DMS 273 (cell line): ENCODE results near the gene CLDND2.

Experiments
- DNase-seq: peaks from one replicate; lab custom pipeline; 2025; ENCODE audit not compliant: unreplicated experiment; lab: John Stamatoyannopoulos, UW

Gene CLDND2

DNA sequence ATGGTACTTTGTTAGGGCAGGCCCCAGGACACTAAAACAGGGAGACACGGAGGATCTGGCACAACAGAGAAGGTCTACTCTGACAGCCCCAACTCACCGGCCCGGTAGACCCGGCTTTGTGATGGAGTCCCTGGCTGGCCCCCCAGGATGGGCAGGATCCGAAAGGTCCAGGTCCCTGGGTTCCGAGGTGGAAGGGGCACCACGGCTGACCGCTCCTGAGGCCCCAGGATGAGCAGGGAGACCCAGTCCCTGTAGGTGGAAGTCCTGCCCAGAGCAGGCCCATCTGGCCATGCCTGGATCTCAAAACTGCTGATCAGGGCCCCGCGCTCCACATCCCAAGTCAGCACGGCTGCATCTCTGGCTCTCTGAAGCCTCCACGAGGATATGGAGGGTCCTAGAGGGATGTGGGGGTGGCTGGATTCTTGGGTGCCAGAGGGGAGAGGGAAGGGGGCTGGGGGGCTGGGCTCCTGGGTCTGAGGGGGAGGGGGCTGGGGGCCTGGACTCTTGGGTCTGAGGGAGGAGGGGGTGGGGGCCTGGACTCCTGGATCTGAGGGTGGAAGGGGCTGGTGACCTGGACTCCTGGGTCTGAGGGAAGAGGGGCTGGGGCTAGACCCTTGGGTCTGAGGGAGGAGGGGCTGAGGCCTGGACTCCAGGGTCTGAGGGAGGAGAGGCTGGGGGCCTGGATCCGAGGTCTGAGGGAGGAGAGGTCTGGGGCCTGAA is 31.5 kb downstream of the CLDND2 start:
- DNase-seq: no peak

DNA sequence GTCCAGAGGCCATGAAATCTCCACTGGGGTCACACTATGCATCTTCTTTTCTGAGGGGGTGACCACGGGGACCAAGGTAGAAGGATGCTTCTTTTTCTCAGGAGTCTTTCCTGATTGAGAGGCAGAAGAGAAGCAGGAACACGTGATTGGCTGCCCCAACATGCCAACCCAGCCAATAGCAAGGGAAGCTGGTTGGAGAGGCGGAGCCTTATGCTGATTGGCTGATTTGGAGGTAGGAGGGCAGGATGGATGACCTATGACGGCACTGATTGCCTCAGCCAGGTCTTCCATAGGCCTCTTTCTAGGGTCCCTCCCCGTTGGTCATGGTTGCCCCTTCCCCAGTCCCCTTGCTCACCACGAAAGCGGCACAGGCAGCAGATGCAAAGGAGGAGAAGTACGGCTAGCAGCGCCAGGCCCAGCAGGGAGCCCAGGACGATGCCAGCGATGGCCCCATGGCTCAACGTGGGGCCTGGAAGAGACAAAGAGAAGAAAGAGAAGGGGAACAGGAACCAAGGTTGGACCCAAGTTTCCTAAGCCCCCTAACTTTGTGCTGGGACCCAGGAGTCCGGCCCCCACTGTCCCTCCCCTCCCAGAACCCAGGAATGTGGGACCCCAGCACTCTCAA is 34.9 kb downstream of the CLDND2 start:
- DNase-seq: peak; percentile 29

DNA sequence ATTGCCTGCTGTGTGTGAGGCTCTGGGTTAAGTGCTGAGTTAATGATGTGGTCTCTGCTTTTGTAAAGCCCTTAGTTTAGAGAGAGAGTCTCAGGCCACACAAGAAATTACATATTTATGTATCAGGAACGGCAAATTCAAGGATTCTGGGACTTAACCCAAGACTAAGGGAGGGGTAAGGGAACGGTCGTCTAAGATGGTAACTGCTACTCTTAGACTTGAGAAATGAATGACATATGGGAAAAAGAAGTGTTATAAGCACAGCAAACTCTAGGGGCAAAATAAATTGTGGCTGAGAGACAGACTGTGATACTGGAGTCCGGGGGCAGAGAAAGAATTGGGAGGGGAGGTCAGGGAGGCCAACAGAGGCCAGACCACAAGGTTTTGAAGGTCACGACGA is 37.1 kb downstream of the CLDND2 start:
- no peak for DNase-seq

DNA sequence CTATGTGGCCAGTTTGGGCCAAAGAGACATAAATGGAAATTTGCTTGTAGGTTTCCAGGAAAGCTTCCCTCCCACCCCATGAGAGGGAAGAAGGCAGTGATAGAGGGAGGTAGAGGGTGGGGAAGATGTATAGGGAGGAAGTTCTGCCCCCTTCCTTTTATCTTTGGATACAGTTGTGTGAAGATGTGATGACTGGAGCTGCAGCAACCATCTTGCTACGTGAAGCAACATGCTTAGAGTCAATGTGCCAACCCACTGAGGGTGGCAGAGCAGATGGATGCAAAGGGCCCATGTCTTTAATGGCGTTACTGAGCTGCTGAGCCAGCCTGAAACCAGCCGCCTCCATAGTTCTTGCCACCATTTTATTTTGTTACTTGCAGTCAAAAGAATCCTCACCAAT is 37.6 kb downstream of the CLDND2 start:
- no peak for DNase-seq

DNA sequence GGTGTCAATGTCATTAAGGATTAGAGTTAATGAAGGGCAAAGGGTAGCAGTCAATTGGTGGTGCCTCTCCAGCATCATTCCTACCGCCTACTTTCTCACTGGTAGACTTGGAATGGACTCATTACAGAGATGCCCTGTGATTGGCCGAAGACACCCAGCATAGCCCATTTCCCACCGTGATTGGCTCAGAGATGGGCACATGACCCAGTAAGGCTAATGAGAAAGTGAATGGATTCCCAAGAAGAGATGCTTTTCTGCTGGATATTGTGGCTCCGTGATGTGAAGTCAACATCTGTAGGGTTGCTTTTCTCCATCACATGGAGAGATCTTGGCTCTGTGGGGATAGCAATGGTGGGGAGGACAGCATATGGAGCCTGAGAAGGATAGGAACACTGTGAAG is 38.4 kb downstream of the CLDND2 start:
- DNase-seq: no peak

DNA sequence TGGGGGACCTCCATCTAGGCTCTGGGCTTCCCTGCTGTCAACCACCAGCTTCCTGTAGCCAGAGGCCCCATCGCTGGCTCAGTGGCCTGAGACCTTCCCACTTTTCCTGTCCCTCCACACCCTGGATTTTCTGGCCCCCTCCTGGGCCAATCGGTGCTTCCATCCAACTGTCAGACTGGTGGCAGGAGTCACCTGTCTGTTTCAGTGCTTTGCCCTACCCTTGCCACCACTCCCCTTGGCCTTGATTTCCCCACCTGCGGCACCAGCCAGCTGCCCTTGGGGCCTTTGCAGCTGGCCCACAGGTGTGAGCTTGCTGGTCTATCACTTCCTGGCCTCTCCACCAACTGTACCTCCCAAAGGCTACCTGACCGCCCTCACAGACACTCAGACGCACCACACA is 39.4 kb downstream of the CLDND2 start:
- DNase-seq: no peak

DNA sequence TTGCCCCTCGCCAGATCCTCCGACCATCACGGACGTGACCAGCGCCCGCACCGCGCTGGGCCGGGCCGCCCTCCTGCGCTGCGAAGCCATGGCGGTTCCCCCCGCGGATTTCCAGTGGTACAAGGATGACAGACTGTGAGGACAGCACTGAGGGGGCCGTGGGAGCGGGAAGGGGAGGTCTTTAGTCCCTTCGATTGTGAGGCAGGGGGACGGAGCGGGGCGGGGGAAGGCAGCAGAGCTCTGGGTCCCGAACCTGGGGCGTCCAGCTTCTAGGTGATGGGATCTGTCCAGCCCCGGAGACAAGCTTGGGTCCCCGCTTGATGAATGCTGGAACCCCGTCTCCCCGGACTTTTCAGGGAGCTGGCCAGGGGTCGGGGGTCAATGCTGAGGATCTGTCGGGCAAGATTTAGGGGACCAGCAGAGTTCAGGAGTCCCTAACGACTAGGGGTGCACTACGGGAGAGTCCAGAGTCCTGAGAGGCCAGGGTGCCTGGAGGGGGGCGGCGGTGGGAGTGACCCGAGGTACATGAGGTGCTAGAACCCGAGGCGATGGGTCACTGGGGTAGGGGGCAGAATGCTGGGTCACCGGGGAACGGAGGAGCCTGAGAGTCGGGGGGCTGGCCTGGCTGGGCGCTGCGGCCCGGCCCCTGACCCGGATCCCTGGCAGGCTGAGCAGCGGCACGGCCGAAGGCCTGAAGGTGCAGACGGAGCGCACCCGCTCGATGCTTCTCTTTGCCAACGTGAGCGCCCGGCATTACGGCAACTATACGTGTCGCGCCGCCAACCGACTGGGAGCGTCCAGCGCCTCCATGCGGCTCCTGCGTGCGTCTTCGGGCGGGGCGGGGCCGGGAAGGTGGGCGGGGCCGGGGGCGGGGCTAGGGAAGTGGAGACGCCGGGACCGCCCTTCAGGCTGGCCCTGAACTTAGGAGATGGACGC is 41.5 kb downstream of the CLDND2 start:
- peak; percentile 55 for DNase-seq

DNA sequence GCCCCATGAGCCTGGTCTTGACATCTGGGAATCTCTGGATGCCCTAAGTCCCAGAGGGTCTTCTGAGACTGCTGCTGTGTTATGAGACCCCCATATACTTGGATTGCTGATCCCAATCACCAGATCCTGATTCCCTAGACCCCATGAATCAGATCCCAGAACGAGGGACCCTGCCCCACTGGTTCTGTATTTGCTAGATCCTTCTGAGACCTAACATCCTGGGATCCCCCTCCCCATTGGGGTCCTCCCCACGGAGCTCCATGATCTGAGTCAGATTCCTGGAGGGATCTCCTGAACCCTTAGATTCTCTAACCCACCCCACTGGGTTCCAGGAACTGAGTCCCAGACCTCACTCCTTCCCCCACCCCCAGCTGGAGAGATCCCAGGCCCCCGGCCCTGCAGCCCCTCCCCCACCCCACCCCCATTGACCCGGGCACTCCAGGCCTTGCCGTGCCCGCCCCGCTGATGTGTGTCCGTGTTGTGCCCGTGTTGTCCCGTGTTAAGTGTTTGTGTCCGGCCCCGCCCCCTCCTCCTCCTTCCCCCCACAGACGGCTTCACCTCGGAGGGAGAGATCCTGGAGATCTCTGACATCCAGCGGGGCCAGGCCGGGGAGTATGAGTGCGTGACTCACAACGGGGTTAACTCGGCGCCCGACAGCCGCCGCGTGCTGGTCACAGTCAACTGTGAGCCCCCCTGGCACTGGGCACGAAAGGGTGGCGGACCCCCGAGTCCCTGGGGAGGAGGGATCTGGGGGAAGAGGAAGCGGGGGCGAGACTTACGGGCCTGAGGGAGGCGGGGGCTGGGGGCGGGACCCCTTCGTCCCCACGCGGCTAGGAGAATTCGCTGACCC is 42.4 kb downstream of the CLDND2 start:
- DNase-seq: no peak

DNA sequence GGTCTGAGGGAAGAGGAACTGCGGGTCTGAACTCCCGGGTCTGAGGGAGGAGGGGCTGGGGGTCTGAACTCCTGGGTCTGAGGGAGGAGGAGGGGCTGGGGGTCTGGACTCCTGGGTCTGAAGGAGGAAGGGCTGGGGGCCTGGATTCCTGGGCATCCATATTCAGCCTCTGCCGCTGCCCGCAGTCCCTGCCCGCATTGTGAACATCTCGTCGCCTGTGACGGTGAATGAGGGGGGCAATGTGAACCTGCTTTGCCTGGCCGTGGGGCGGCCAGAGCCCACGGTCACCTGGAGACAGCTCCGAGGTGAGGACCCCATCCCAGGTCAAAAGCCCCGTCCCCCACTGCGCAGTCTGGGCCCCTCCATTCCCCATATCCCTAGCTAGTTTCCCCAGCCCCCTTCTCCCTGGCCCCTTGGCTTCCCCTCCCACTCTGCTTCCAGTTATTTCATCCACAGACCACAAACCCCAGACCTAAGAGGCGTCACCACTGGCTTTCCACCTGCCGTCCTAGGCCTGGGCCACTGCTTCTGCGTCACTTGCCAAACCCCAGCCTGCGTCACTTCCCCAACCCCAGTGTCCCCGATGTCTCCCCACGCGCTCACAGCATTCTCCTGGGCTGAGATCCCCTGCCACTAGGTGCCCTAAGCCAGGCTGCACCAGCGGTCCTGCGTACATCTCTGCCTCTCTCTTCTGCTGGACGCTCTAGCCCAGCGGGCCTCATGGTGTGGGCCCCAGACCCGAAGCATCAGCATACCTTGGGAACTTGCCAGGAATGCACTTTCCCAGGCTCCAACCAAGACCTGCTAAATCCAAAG is 43.4 kb downstream of the CLDND2 start:
- no peak for DNase-seq

DNA sequence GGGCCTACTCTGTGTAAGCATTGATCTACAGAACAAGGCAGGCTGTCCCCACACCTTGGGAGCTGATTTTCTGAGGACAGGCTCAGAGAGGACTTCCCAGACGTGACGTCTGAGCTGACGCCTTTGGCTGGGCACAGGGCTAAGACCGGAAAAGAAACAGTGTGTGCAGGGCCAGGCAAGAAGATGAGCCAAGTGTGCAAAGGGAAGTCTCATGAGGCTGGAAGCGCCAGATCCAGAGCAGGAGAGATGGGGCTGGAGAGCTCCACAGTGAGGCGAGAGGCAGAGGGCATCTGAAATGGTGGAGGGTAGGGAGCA is 44.7 kb downstream of the CLDND2 start:
- no peak for DNase-seq

DNA sequence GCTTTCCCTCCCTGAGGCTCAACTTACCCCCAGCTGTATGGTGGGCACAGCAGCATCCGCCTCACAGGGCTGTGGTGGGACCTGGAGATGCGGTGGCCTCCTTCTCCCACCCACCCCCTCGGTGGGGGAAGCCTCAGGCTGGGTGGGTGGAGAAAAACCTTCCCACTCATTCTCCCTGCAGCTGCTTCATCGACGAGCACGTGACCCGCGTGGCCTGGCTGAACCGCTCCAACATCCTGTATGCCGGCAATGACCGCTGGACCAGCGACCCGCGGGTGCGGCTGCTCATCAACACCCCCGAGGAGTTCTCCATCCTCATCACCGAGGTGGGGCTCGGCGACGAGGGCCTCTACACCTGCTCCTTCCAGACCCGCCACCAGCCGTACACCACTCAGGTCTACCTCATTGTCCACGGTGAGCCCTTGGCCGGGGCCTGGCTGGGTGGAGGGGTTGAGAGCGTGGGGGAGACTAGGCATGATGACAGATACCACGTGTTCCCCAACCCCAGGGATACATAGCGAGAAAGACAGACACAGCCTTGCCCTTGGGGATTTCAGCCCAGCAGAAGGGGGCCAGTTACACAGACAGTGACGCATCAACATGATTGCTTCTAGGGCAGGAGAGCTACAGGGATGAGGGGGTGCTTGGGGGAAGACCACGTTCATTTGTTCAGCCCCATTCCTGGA is 45.2 kb downstream of the CLDND2 start:
- no peak for DNase-seq

DNA sequence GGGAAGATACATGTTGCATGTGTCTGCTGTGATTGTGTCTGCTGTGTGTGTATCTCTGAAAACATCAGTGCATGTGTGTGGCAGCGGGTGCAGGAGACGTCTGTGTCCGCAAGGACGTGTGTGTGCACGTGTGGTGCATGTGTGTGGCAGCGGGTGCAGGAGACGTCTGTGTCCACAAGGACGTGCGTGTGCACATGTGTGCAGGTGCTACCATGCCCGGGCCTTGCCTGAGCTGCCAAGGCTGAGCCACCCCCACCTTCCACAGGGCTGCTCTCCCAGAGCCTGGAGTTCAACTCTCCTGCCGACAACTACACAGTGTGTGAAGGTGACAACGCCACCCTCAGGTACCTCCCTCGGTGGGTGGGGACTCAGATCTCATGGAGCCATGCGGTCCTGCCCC is 47.0 kb downstream of the CLDND2 start:
- DNase-seq: no peak

DNA sequence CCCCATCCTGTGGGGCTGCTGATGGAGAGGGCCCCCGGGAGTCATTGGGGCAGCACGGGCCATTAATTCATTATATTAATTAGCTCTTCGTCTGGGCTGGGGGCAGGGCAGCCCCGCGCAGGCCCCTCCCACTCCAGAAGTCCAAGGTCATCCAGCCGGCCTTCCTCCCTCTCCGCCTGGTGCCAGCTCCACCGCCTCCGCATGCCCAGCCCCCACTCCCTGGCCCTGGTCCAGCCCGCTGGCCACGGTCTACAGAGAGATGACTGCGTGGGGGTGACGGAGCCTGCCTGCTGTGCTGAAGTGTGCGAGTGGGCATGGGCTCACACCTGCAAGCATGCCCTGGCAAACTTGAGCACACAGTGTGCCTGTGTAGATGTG is 48.5 kb downstream of the CLDND2 start:
- no peak for DNase-seq

DNA sequence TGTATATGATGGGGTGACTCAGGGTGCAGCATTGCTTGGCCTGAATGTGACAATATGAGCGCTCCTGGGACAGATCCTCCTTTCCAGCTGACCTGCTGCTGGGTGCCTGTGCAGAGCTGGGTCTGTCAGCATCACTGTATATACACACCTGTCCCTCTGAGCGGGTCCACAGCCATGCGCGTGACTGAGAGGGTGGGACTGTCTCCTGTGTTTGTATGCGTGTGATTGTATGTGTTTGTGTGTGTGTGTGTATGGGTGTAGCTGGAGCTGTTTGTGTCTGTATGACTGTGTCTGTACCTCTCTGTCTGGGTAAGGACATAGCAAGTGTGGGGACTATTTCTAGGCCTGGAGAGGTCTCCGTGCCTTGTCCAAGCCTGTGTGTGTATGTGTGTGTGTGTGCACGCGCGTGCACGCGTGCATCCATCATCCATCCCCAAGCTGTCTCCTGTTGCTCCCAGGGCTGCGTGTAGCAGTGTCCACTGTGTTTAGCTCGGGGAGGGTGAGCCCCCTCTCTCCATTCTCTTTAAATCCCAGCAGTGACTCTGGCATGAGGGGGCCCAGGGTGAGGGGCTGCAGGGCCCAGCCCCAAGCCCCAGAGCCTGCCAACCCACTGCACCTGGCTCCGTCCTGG is 49.0 kb downstream of the CLDND2 start:
- DNase-seq: no peak

DNA sequence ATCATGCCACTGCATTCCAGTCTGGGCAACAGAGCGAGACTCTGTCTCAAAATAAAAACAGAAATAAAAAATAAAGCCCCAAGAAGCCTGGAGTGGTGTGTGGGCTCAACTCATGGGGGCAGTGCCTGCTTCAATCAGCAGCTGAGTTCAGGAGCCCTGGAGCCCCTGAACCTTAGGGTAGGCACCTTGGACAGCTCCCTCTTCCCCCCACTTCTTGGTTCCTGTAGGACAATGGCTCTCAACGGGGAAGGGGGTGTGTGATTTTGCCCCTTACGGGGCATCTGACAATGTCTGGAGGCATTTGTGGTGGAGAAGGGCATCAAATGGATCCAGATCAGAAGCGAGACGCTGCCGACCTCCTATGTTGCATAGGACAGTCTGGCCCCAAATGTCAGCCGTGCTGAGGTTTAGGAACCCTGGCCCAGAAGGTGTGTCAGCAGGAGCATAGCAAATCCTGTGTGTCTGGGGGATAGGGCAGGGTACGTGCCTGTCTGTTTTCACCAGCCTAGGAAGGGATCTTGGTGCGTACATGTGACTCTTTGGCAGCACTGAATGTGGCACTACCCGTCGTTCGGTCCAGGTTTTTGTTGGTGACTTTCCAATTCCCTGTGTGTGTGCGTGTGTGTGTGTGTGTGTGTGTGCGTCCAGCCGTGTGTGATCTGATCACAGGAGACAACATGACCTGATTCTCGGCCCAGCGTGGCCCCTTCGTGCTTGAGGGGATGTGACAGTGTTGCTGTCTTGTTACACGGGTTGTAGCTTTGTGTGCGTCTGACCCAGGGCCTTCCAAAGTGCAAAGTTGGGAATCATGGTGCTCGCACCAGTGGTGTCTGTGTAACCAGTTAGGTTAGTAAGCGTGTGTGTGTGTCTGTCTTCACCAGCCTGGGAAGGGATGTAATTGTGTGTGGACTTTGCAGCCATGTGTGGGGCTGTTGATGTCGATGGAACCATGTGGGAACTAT is 49.8 kb downstream of the CLDND2 start:
- DNase-seq: no peak

DNA sequence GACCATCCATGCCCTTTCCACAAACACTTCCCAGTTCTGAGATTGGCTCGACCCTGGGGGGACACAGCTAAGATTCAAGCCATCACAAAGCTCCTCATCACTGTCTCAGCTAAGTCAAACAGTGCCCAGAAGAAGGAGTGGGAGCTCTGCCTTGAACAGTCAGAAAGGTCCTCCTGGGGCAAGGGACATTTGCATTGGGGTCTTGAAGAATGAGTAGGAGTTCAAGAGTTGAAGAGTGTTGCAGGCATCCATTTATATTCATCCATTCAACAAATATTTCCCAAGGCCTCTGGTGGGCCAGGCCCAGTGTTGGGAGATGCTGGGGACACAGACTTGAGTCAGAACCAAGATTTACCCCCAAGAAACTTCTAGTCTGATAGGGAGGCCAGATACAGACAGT is 50.8 kb downstream of the CLDND2 start:
- DNase-seq: no peak

DNA sequence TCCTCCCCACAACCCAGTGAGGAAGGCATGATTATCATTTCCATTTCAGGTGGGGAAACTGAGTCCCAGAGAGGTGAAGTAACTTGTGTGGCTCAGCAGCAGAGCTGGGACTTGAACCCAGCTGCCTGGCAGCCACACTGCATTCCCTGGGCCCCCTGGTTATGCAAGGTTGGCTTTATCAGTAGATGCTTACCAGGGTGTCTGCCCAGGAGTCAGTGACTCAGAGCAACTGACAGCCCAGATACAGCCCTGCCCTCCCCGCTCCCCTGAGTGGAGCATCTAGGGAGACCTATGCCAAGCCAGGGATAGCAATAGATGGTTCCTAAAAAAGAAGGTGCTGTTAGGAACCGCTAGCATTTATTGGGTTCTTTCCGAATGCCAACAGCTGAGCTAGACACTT is 51.4 kb downstream of the CLDND2 start:
- no peak for DNase-seq
